Fibroblast of villous mesenchyme (primary cell): ENCODE results near the gene ATAD5. TPM values are rescaled to one million over a fixed set of nuclear protein-coding genes. Genes with fewer than 3 reads are reported as not detected.
"Not testable (repeated sequence)": the region's sequence is repeated elsewhere in the genome, so short reads cannot be mapped to it uniquely, and the experiment has no call there.

Experiments used
- DNase-seq: peaks from one replicate; pipeline ENCODE4 v3.0.0-alpha.2; 2010; ENCODE audit warnings: low read depth
- H3K4me3 ChIP-seq: 2 replicates; pipeline ENCODE4 v1.5.1; 2011; ENCODE audit warnings: low read depth, mild to moderate bottlenecking, low read length
- CTCF ChIP-seq: IDR thresholded peaks from 2 replicates; pipeline ENCODE4 v1.5.1; 2012; ENCODE audit warnings: low read depth, mild to moderate bottlenecking, low read length; ENCODE audit not compliant: insufficient read depth
- total RNA-seq: library from RNA; depleted of rRNA; stranded (reverse); fragments of >200 nt; gene quantifications from 2 replicates; pipeline ENCODE4 v1.2.3, GENCODE V29; 2012

The ATAD5 gene
- total RNA-seq, 1 donor, result 4.3 TPM

GRCh38 chr17:30926516-30926915 is 94.8 kb downstream of the ATAD5 start:
- no peak for TF ChIP-seq CTCF
- no peak for DNase-seq
- no peak overlapping the region for H3K4me3 ChIP-seq

GRCh38 chr17:30927756-30928155 is 96.0 kb downstream of the ATAD5 start:
- no peak for TF ChIP-seq CTCF
- H3K4me3 ChIP-seq, result no peak overlapping the region
- no peak for DNase-seq

GRCh38 chr17:30928584-30928983 is 96.8 kb downstream of the ATAD5 start:
- H3K4me3 ChIP-seq, result no peak overlapping the region
- TF ChIP-seq CTCF, result no peak
- no peak for DNase-seq

GRCh38 chr17:30929081-30929633 is 97.4 kb downstream of the ATAD5 start:
- DNase-seq, result no peak
- no peak for TF ChIP-seq CTCF
- no peak overlapping the region for H3K4me3 ChIP-seq

- DNase-seq, H3K4me3 ChIP-seq: not testable (repeated sequence)
These were observed 98.1 kb downstream of the ATAD5 start for GRCh38 chr17:30929861-30930260.

GRCh38 chr17:30930495-30930894 is 98.7 kb downstream of the ATAD5 start:
- DNase-seq, result no peak
- no peak for TF ChIP-seq CTCF
- no peak overlapping the region for H3K4me3 ChIP-seq

GRCh38 chr17:30931582-30931981 is 99.8 kb downstream of the ATAD5 start:
- not testable (repeated sequence) for DNase-seq, H3K4me3 ChIP-seq

GRCh38 chr17:30933966-30934365 is 102.2 kb downstream of the ATAD5 start:
- no peak overlapping the region for H3K4me3 ChIP-seq
- no peak for TF ChIP-seq CTCF
- no peak for DNase-seq
